ENCODE results near the gene SLC30A4. TPM values are rescaled to one million over a fixed set of nuclear protein-coding genes. Genes with fewer than 3 reads are reported as not detected.

Gene SLC30A4
- total RNA-seq, 1 donor from 2014 or later, result 3.9 TPM

GRCh38 chr15:45489690-45490238, 32.8 kb downstream of the SLC30A4 start:
- ATAC-seq (ENCODE audit: low read depth), result no peak
- CTCF ChIA-PET, result no interaction called here
- no peak overlapping the region for H3K4me3 Mint-ChIP-seq

GRCh38 chr15:45486317-45486716, 36.2 kb downstream of the SLC30A4 start:
- DNase-seq (no peak), ATAC-seq (ENCODE audit: low read depth) (no peak)
- no peak overlapping the region for H3K4me3 Mint-ChIP-seq
- TF ChIP-seq CTCF (IDR thresholded peaks at IDR 0.05), result no peak
- ChIA-PET POLR2A (no interaction called here), CTCF (no interaction called here)
- no peak overlapping the region for H3K27ac Mint-ChIP-seq
- intact Hi-C loops (cut with micrococcal nuclease), result no loop called here
- H3K4me1 Mint-ChIP-seq, result no peaks in the 10 kb centered on the region
- no peaks in the 10 kb centered on the region for H3K27me3 Mint-ChIP-seq
- H3K36me3 Mint-ChIP-seq (ENCODE audit: low read depth), result peaks cover 45% of the 10 kb centered on the region
- H3K9me3 Mint-ChIP-seq, result no peaks in the 10 kb centered on the region

More at GRCh38 chr15:45489690-45490238, 32.8 kb downstream of the SLC30A4 start:
- no peak for DNase-seq
- intact Hi-C loops (cut with micrococcal nuclease), result no loop called here
- no peak for TF ChIP-seq CTCF (IDR thresholded peaks at IDR 0.05)
- Mint-ChIP-seq H3K27ac (no peak overlapping the region), H3K9me3 (no peaks in the 10 kb centered on the region), H3K36me3 (ENCODE audit: low read depth) (peaks cover 36% of the 10 kb centered on the region), H3K4me1 (no peaks in the 10 kb centered on the region), H3K27me3 (no peaks in the 10 kb centered on the region)
- POLR2A ChIA-PET, result no interaction called here

- no peak for TF ChIP-seq CTCF (IDR thresholded peaks at IDR 0.05)
- ChIA-PET POLR2A (interaction anchor here (0.7 kb wide), 1 partner anchor 102 kb away, joined by 4 read pairs; no protein-coding TSS in a partner anchor), CTCF (no interaction called here)
- Mint-ChIP-seq H3K4me3 (no peak overlapping the region), H3K36me3 (ENCODE audit: low read depth) (peaks cover 28% of the 10 kb centered on the region), H3K4me1 (no peaks in the 10 kb centered on the region), H3K9me3 (no peaks in the 10 kb centered on the region), H3K27ac (no peak overlapping the region), H3K27me3 (no peaks in the 10 kb centered on the region)
- intact Hi-C loops (cut with micrococcal nuclease), result no loop called here
- no peak for ATAC-seq (ENCODE audit: low read depth)
- DNase-seq, result no peak
Measured at GRCh38 chr15:45481135-45481534, 41.4 kb downstream of the SLC30A4 start.

GRCh38 chr15:45476410-45476809, 46.1 kb downstream of the SLC30A4 start:
- ATAC-seq (ENCODE audit: low read depth) (no peak), DNase-seq (no peak)
- Mint-ChIP-seq H3K4me3 (no peak overlapping the region), H3K4me1 (no peaks in the 10 kb centered on the region), H3K27me3 (no peaks in the 10 kb centered on the region), H3K27ac (no peak overlapping the region), H3K36me3 (ENCODE audit: low read depth) (peaks cover 6% of the 10 kb centered on the region), H3K9me3 (no peaks in the 10 kb centered on the region)
- intact Hi-C loops (cut with micrococcal nuclease), result no loop called here
- no peak for TF ChIP-seq CTCF (IDR thresholded peaks at IDR 0.05)
- POLR2A ChIA-PET, result no interaction called here
- CTCF ChIA-PET, result no interaction called here

- intact Hi-C loops (cut with micrococcal nuclease), result no loop called here
- ATAC-seq (ENCODE audit: low read depth) (no peak), DNase-seq (no peak)
- ChIA-PET CTCF (no interaction called here), POLR2A (no interaction called here)
- TF ChIP-seq CTCF (IDR thresholded peaks at IDR 0.05), result no peak
- no peak overlapping the region for H3K4me3 Mint-ChIP-seq
- H3K27me3 Mint-ChIP-seq, result peaks cover under 1% of the 10 kb centered on the region
- no peaks in the 10 kb centered on the region for H3K36me3 Mint-ChIP-seq (ENCODE audit: low read depth)
- no peak overlapping the region for H3K27ac Mint-ChIP-seq
- no peaks in the 10 kb centered on the region for H3K9me3 Mint-ChIP-seq
- no peaks in the 10 kb centered on the region for H3K4me1 Mint-ChIP-seq
Measured at GRCh38 chr15:45474799-45475198, 47.8 kb downstream of the SLC30A4 start.

All from activated B cell treated with CpG ODN at 0.5 μM for 24 hours (primary cell).